Peyer's patch (tissue), 4 donors: ENCODE measurements around the gene CDH4.

Experiments
- POLR2A ChIP-seq, 2 donors: fragments of 450-650 bp; IDR thresholded peaks; one replicate each; pipeline ENCODE4 v1.5.1; 2017; ENCODE audit warnings: antibody characterized with exemption in 2 of 2, mild to moderate bottlenecking in 2 of 2, moderate library complexity in 2 of 2
- TF ChIP-seq, protein P1 (sequence below), 6 experiments: fragments of 450-650 bp in 4 of 6; fragments of 200-600 bp in 2 of 6; sonication (generic) in 1 of 6; IDR thresholded peaks; one replicate each; pipeline ENCODE4 v1.5.1; 2017 to 2019; ENCODE audit warnings: antibody characterized with exemption in 6 of 6, mild to moderate bottlenecking in 3 of 6, moderate library complexity in 1 of 6

DNA sequence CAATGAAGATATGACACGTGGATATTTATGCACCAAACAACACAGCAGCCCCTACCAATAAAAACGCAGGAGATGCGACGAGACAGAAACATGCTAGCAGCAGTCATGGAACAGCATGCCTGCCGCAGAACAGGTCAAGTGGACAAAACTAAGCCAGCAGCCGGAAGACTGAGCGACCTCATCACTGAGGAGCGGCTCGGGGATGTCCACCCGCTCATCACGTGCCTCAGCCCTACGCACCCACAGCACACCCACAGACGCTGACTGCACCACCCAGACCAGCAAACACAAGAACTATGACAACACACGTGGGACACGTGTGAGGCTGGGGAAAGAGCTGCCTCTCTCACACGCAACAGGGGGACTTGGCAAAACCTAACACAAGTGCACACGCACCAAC, 731.9 kb downstream of the CDH4 start:
- TF ChIP-seq, protein P1, sequence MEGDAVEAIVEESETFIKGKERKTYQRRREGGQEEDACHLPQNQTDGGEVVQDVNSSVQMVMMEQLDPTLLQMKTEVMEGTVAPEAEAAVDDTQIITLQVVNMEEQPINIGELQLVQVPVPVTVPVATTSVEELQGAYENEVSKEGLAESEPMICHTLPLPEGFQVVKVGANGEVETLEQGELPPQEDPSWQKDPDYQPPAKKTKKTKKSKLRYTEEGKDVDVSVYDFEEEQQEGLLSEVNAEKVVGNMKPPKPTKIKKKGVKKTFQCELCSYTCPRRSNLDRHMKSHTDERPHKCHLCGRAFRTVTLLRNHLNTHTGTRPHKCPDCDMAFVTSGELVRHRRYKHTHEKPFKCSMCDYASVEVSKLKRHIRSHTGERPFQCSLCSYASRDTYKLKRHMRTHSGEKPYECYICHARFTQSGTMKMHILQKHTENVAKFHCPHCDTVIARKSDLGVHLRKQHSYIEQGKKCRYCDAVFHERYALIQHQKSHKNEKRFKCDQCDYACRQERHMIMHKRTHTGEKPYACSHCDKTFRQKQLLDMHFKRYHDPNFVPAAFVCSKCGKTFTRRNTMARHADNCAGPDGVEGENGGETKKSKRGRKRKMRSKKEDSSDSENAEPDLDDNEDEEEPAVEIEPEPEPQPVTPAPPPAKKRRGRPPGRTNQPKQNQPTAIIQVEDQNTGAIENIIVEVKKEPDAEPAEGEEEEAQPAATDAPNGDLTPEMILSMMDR (IDR thresholded peaks at IDR 0.05), result no peak
- TF ChIP-seq POLR2A (IDR thresholded peaks at IDR 0.05), result no peak
